HEK293 (cell line): ENCODE measurements around the gene ARID1A.

Experiments used
- CTCF ChIP-seq: fragments of 450-650 bp; formaldehyde crosslinking; IDR thresholded peaks from 2 replicates; pipeline ENCODE4 v1.5.1; 2016; ENCODE audit warnings: missing biosample characterization, missing genetic modification characterization
- HOXD13 ChIP-seq: sonication (generic); formaldehyde crosslinking; IDR thresholded peaks from 2 replicates; pipeline ENCODE4 v1.8.0; 2022; ENCODE audit warnings: missing genetic modification reagents, borderline replicate concordance
- PBX3 ChIP-seq: sonication (generic); formaldehyde crosslinking; IDR thresholded peaks from 2 replicates; pipeline ENCODE4 v1.8.1; 2022; ENCODE audit warnings: mild to moderate bottlenecking, moderate library complexity, missing genetic modification reagents
- TCF7L2 ChIP-seq: IDR thresholded peaks from 2 replicates; pipeline ENCODE4 v1.6.1; 2011; ENCODE audit warnings: low read depth, mild to moderate bottlenecking, inconsistent platforms, low read length, moderate library complexity, borderline replicate concordance
- ZBTB1 ChIP-seq: fragments of 450-650 bp; formaldehyde crosslinking; IDR thresholded peaks from 2 replicates; pipeline ENCODE4 v1.5.1; 2016; ENCODE audit warnings: missing biosample characterization, missing genetic modification characterization
- ZNF132 ChIP-seq: fragments of 450-650 bp; formaldehyde crosslinking; IDR thresholded peaks from 2 replicates; pipeline ENCODE4 v1.5.1; 2017; ENCODE audit warnings: missing biosample characterization, missing genetic modification characterization, borderline replicate concordance
- ZNF221 ChIP-seq: fragments of 450-650 bp; formaldehyde crosslinking; IDR thresholded peaks from 2 replicates; pipeline ENCODE4 v1.5.1; 2017; ENCODE audit warnings: missing biosample characterization, missing genetic modification characterization, borderline replicate concordance
- ZNF274 ChIP-seq, 2 experiments: fragments of 200-500 bp in 1 of 2; fragments of 450-650 bp in 1 of 2; sonication (Bioruptor generic) in 1 of 2; formaldehyde crosslinking in 1 of 2; IDR thresholded peaks; 2 replicates each; pipeline versions ENCODE4 v1.5.1 to v1.6.1; 2014 to 2016; ENCODE audit warnings: borderline replicate concordance in 1 of 2, inconsistent platforms in 1 of 2, low read length in 1 of 2, missing biosample characterization in 1 of 2, missing genetic modification characterization in 1 of 2
- ZNF423 ChIP-seq: fragments of 450-650 bp; formaldehyde crosslinking; IDR thresholded peaks from 2 replicates; pipeline ENCODE4 v1.5.1; 2016; ENCODE audit warnings: missing biosample characterization, missing genetic modification characterization
- ZNF580 ChIP-seq: fragments of 450-650 bp; formaldehyde crosslinking; IDR thresholded peaks from 2 replicates; pipeline ENCODE4 v1.5.1; 2016; ENCODE audit warnings: missing biosample characterization, missing genetic modification characterization
- ZNF639 ChIP-seq: fragments of 450-650 bp; formaldehyde crosslinking; IDR thresholded peaks from 2 replicates; pipeline ENCODE4 v1.5.1; 2016; ENCODE audit warnings: missing biosample characterization, missing genetic modification characterization

GRCh38 chr1:26704629-26705028, 8.8 kb downstream of the ARID1A start:
- TF ChIP-seq ZNF423 (tag by site-specific recombination) (no peak), ZNF274 (IDR thresholded peaks at IDR 0.05; ENCODE audit: low read length) (no peak), ZNF274 (tag by site-specific recombination; IDR thresholded peaks at IDR 0.05; ENCODE audit: borderline replicate concordance) (no peak), CTCF (no peak), ZNF221 (no peak), TCF7L2 (no peak), ZBTB1 (tag by site-specific recombination) (no peak), ZNF639 (tag by site-specific recombination) (no peak), ZNF132 (tag by site-specific recombination) (no peak), HOXD13 (no peak), PBX3 (CRISPR knock-in tag) (no peak), ZNF580 (no peak)
